Osteocyte (in vitro differentiated cells): ENCODE results near the gene LOXL1. TPM values are rescaled to one million over a fixed set of nuclear protein-coding genes. Genes with fewer than 3 reads are reported as not detected.
"Not testable (repeated sequence)": the region's sequence is repeated elsewhere in the genome, so short reads cannot be mapped to it uniquely, and the experiment has no call there.

ENCODE experiments used
- DNase-seq: peaks from one replicate; pipeline ENCODE4 v3.0.0; 2021; ENCODE audit warnings: mixed read lengths; ENCODE audit not compliant: unreplicated experiment; ENCODE audit errors: extremely low spot score
- H3K27ac Mint-ChIP-seq: one replicate; pipeline ENCODE4 v1.8.0; 2021; ENCODE audit warnings: mild to moderate bottlenecking, mixed read lengths; ENCODE audit not compliant: unreplicated experiment
- H3K27me3 Mint-ChIP-seq: one replicate; pipeline ENCODE4 v1.8.0; 2021; ENCODE audit warnings: mixed read lengths; ENCODE audit not compliant: unreplicated experiment
- H3K36me3 Mint-ChIP-seq: one replicate; pipeline ENCODE4 v1.8.0; 2021; ENCODE audit warnings: mixed read lengths; ENCODE audit not compliant: unreplicated experiment
- H3K4me1 Mint-ChIP-seq: one replicate; pipeline ENCODE4 v1.8.0; 2021; ENCODE audit warnings: mixed read lengths; ENCODE audit not compliant: unreplicated experiment
- H3K4me3 Mint-ChIP-seq: one replicate; pipeline ENCODE4 v1.8.0; 2021; ENCODE audit warnings: mild to moderate bottlenecking, moderate library complexity, mixed read lengths; ENCODE audit not compliant: unreplicated experiment
- H3K9me3 Mint-ChIP-seq: one replicate; pipeline ENCODE4 v1.8.0; 2021; ENCODE audit warnings: mixed read lengths; ENCODE audit not compliant: unreplicated experiment
- CTCF ChIP-seq: fragments of 200-600 bp; sonication (generic); IDR thresholded peaks from 2 replicates; pipeline ENCODE4 v1.5.0; 2021; ENCODE audit warnings: antibody characterized with exemption, mild to moderate bottlenecking, moderate library complexity
- total RNA-seq: library from RNA; stranded (reverse); gene quantifications from 2 replicates; pipeline ENCODE4 v1.2.1, GENCODE V29; 2021

LOXL1 gene
- total RNA-seq, 1 donor from 2014 or later = 417 TPM

- H3K9me3 Mint-ChIP-seq = no peaks in the 10 kb centered on the region
Measured at GRCh38 chr15:73936588-73937290, 10.5 kb downstream of the LOXL1 start.

DNA sequence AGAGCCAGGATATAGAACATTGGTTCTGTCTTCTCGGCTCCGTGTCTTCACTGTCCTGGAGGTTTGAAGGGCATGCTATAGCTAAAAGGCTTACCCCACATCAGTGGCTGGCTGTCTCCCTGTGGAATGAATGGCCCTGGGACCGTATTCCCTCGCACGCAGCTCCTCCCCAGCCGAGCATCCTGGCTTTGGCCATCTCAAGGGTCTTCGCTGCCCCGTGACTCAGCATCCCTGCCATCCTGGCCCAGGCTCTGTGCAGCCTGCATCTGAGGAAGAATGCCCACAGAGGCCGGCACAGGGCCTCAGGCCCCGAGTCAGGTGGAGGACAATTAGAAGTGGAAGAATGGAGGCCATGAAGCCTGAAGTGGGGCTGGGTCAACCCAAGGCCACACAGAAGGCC is 11.0 kb downstream of the LOXL1 start:
- H3K36me3 Mint-ChIP-seq = peaks cover 11% of the 10 kb centered on the region
- no peaks in the 10 kb centered on the region for H3K27me3 Mint-ChIP-seq
- H3K27ac Mint-ChIP-seq = no peak overlapping the region

More at GRCh38 chr15:73936588-73937290, 10.5 kb downstream of the LOXL1 start:
- no peak overlapping the region for H3K4me3 Mint-ChIP-seq
- TF ChIP-seq CTCF = no peak
- H3K36me3 Mint-ChIP-seq = peaks cover 11% of the 10 kb centered on the region
- H3K27me3 Mint-ChIP-seq = no peaks in the 10 kb centered on the region
- DNase-seq = no peak
- peaks cover 88% of the 10 kb centered on the region for H3K4me1 Mint-ChIP-seq
- H3K27ac Mint-ChIP-seq = peak overlapping the region; percentile 88

GRCh38 chr15:73937726-73938125 is 11.5 kb downstream of the LOXL1 start:
- Mint-ChIP-seq H3K36me3 (peaks cover 7% of the 10 kb centered on the region), H3K9me3 (no peaks in the 10 kb centered on the region), H3K4me1 (peaks cover 89% of the 10 kb centered on the region), H3K4me3 (no peak overlapping the region), H3K27me3 (no peaks in the 10 kb centered on the region), H3K27ac (no peak overlapping the region)
- DNase-seq = no peak
- no peak for TF ChIP-seq CTCF

More for the DNA sequence above, 11.0 kb downstream of the LOXL1 start:
- no peaks in the 10 kb centered on the region for H3K9me3 Mint-ChIP-seq
- H3K4me3 Mint-ChIP-seq = no peak overlapping the region
- DNase-seq = no peak
- no peak for TF ChIP-seq CTCF
- H3K4me1 Mint-ChIP-seq = peaks cover 89% of the 10 kb centered on the region

DNA sequence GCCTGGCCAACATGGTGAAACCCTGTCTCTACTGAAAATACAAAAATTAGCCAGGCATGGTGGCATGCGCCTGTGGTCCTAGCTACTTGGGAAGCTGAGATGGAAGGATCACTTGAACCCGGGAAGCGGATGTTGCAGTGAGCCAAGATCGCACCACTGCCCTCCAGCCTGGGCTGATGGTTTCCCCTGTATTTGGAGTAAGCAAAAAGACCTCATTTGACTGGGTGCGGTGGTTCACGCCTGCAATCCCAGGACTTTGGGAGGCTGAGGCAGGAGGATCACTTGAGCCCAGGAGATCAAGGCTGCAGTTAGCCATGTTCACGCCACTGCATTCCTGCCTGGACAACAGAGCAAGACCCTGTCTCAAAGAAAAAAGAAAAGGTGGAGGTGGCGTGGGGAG is 12.3 kb downstream of the LOXL1 start:
- H3K27me3 Mint-ChIP-seq, H3K4me3 Mint-ChIP-seq, H3K9me3 Mint-ChIP-seq, H3K36me3 Mint-ChIP-seq, DNase-seq: not testable (repeated sequence)
- peaks cover 89% of the 10 kb centered on the region for H3K4me1 Mint-ChIP-seq
- H3K27ac Mint-ChIP-seq = peak overlapping the region; percentile 83

DNA sequence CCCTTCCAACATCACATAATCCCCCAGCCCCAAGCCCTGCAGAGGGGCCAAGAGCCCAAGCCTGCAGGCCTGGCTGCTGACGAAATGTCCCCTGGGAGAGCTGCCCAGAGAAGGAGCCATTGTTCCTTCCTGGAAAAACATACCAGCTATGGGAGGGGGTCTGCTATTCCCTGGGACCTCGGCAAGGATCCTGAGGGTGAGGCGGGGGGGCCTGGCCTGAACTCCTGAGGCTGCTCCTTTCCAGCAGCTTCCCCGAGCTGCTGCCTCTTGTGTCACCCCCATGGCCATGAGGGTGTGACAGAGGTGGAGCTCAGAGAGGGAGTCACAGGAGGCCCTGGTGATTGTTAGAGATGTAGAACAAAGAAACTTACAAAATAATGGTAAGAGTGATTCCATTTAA is 12.9 kb downstream of the LOXL1 start:
- H3K4me3 Mint-ChIP-seq = no peak overlapping the region
- peaks cover 90% of the 10 kb centered on the region for H3K4me1 Mint-ChIP-seq
- DNase-seq = no peak

More for the DNA sequence above, 12.9 kb downstream of the LOXL1 start:
- H3K9me3 Mint-ChIP-seq = no peaks in the 10 kb centered on the region
- peak overlapping the region; percentile 83 for H3K27ac Mint-ChIP-seq
- TF ChIP-seq CTCF = no peak
- H3K36me3 Mint-ChIP-seq = peaks cover 10% of the 10 kb centered on the region
- no peaks in the 10 kb centered on the region for H3K27me3 Mint-ChIP-seq
